Measurements from ENCODE around the gene MAPK8IP2.

Gene MAPK8IP2

GRCh38 chr22:50622723-50623327, 22.2 kb downstream of the MAPK8IP2 start:
- TF ChIP-seq CTCF (IDR thresholded peaks at IDR 0.05; ENCODE audit: low read depth, low read length, missing control alignments) = no peak
- in situ Hi-C loops (cut with HindIII; ENCODE audit: low sequenced_read_pairs) = no loop called here
- no peak overlapping the region for H3K4me3 ChIP-seq (ENCODE audit: low read depth, low read length)
- no peak for DNase-seq (ENCODE audit: low read depth)

DNA sequence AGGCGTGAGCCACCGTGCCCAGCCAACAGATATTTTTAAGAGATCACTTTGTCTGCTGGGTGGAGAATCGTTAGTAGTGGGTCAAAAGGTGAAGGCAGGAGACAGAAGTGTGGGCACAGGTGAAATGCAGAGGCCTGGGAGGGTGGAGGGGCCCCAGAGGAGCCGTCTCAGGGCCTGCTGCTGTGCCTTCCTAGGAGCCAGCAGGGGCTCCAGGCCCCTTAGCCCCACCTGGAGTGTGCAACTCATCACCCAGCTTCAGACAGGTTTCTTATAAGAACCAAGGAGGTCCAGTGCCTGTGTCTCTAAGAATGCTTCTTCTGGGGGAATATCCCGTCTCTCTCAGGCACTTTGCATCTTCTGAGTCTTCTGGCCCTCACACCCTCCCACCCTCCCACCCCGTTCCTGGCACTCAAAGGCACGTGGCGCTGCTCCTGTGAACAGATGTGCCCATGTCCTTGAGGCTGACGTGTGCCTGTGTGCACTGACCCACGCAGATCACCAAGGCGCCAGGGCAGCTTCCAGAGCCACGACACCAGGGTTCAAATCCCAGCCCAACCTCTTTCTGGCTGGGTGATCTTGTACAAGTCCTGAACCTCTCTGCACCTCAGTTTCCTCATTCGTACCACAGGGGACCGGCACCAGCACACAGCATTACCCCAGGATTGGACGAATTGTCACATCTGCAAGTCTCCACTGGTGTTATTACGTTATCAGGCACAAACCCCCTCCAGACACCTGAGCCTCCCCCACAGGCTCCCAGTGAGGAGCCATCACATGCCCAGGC, 23.9 kb downstream of the MAPK8IP2 start:
- in situ Hi-C loops (cut with HindIII; ENCODE audit: low sequenced_read_pairs) = loop anchor here (5.0 kb wide), 1 partner anchor 47 kb away; the partner anchor contains the start of gene CPT1B
- DNase-seq (ENCODE audit: low read depth) = no peak
- no peak overlapping the region for H3K4me3 ChIP-seq (ENCODE audit: low read depth, low read length)
- no peak for TF ChIP-seq CTCF (IDR thresholded peaks at IDR 0.05; ENCODE audit: low read depth, low read length, missing control alignments)

DNA sequence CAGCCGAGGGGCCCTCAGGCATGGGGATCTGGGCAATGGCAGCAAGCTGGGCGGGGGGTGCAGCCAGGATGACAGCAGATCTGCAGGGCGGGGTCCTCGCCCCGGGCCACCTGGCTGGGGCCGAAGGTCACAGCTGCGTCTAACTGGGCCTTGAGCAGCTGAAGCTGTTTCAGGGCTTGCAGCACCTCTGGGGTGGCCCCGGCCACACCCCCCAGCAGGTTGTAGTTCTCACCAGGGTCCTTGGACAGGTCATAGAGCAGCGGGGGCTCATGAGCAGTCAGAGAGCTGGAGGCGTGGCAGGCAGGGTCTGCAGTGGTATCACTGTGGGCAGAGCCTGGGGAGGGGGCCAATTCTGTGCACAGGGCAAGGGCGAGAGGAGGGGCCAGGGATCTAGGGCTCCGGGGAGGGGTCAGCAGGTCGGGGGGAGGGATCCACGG, 24.6 kb downstream of the MAPK8IP2 start:
- in situ Hi-C loops (cut with HindIII; ENCODE audit: low sequenced_read_pairs) = loop anchor here (5.0 kb wide), 1 partner anchor 48 kb away; the partner anchor contains the start of gene CPT1B
- DNase-seq (ENCODE audit: low read depth) = no peak
- TF ChIP-seq CTCF (IDR thresholded peaks at IDR 0.05; ENCODE audit: low read depth, low read length, missing control alignments) = no peak
- no peak overlapping the region for H3K4me3 ChIP-seq (ENCODE audit: low read depth, low read length)

GRCh38 chr22:50625568-50626313, 25.1 kb downstream of the MAPK8IP2 start:
- no peak for DNase-seq (ENCODE audit: low read depth)
- TF ChIP-seq CTCF (IDR thresholded peaks at IDR 0.05; ENCODE audit: low read depth, low read length, missing control alignments) = no peak
- in situ Hi-C loops (cut with HindIII; ENCODE audit: low sequenced_read_pairs) = loop anchor here (5.0 kb wide), 1 partner anchor 48 kb away; the partner anchor contains the start of gene CPT1B

GRCh38 chr22:50626314-50626849, 25.8 kb downstream of the MAPK8IP2 start:
- no peak for DNase-seq (ENCODE audit: low read depth)
- in situ Hi-C loops (cut with HindIII; ENCODE audit: low sequenced_read_pairs) = loop anchor here (5.0 kb wide), 1 partner anchor 49 kb away; the partner anchor contains the start of gene CPT1B

More at GRCh38 chr22:50625568-50626313, 25.1 kb downstream of the MAPK8IP2 start:
- H3K4me3 ChIP-seq (ENCODE audit: low read depth, low read length) = no peak overlapping the region

More at GRCh38 chr22:50626314-50626849, 25.8 kb downstream of the MAPK8IP2 start:
- no peak overlapping the region for H3K4me3 ChIP-seq (ENCODE audit: low read depth, low read length)
- no peak for TF ChIP-seq CTCF (IDR thresholded peaks at IDR 0.05; ENCODE audit: low read depth, low read length, missing control alignments)
